ENCODE results near the gene NTM.

NTM gene

DNA sequence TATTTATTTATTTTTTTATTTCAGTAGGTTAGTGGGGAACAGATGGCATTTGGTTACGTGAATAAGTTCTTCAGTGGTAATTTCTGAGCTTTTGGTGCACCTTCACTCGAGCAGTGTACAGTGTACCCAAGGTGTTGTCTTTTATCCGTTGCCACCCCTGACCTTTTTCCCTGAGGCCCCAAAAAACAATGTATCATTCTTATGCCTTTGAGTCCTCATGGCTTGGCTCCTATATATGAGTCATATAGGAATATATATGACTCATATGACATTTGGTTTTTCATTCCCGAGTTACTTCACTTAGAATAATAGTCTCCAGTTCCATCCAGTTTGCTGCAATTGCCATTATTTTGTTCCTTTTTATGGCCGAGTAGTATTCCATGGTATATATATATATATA is 763.9 kb downstream of the NTM start:
- TF ChIP-seq GABPA (IDR thresholded peaks at IDR 0.05; ENCODE audit: low read depth), result no peak
- no peak for TF ChIP-seq POLR2AphosphoS5 (IDR thresholded peaks at IDR 0.05; ENCODE audit: low read depth)
- TF ChIP-seq SPI1 (IDR thresholded peaks at IDR 0.05; ENCODE audit: borderline replicate concordance, low read depth), result no peak
- TF ChIP-seq, protein P1, sequence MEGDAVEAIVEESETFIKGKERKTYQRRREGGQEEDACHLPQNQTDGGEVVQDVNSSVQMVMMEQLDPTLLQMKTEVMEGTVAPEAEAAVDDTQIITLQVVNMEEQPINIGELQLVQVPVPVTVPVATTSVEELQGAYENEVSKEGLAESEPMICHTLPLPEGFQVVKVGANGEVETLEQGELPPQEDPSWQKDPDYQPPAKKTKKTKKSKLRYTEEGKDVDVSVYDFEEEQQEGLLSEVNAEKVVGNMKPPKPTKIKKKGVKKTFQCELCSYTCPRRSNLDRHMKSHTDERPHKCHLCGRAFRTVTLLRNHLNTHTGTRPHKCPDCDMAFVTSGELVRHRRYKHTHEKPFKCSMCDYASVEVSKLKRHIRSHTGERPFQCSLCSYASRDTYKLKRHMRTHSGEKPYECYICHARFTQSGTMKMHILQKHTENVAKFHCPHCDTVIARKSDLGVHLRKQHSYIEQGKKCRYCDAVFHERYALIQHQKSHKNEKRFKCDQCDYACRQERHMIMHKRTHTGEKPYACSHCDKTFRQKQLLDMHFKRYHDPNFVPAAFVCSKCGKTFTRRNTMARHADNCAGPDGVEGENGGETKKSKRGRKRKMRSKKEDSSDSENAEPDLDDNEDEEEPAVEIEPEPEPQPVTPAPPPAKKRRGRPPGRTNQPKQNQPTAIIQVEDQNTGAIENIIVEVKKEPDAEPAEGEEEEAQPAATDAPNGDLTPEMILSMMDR (IDR thresholded peaks at IDR 0.05; ENCODE audit: insufficient read depth, low read length), result no peak
- no peak for TF ChIP-seq REST (IDR thresholded peaks at IDR 0.05; ENCODE audit: insufficient replicate concordance, low read depth)
- Histone ChIP-seq H3K27me3 (ENCODE audit: insufficient read depth, poor library complexity, severe bottlenecking) (no peaks in the 10 kb centered on the region), H3K4me3 (replicated peaks; ENCODE audit: insufficient read depth, low read length) (no peak overlapping the region), H3K27ac (replicated peaks) (no peak overlapping the region)
- no peak for DNase-seq (ENCODE audit: low read depth in 1 of 2, low spot score in 1 of 2)

GRCh38 chr11:132137289-132137980 is 767.0 kb downstream of the NTM start:
- DNase-seq (ENCODE audit: low read depth in 1 of 2, low spot score in 1 of 2), result no peak
- H3K27ac ChIP-seq (replicated peaks), result no peak overlapping the region
- no peaks in the 10 kb centered on the region for H3K27me3 ChIP-seq (ENCODE audit: insufficient read depth, poor library complexity, severe bottlenecking)
- H3K4me3 ChIP-seq (replicated peaks; ENCODE audit: insufficient read depth, low read length), result no peak overlapping the region
- TF ChIP-seq, protein P1 (IDR thresholded peaks at IDR 0.05; ENCODE audit: insufficient read depth, low read length), result no peak
- TF ChIP-seq SPI1 (IDR thresholded peaks at IDR 0.05; ENCODE audit: borderline replicate concordance, low read depth) (no peak), REST (IDR thresholded peaks at IDR 0.05; ENCODE audit: insufficient replicate concordance, low read depth) (no peak), POLR2AphosphoS5 (IDR thresholded peaks at IDR 0.05; ENCODE audit: low read depth) (no peak), GABPA (IDR thresholded peaks at IDR 0.05; ENCODE audit: low read depth) (no peak)

DNA sequence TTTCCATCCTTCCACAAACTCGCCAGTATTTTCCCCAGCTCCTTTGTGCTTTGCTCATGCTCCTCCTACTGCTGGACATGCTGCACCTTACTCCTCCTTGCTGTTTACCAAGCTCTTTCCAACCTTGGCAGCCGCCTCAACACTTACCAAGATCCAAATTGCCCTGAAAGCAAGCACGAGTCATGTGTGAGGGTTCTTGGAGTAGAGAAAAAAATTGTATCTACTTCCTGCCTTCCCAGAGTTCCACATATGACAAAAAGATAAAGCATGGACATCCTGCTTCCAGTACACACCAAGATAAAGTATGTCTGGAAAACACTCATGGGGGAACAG is 767.5 kb downstream of the NTM start:
- no peak overlapping the region for H3K4me3 ChIP-seq (replicated peaks; ENCODE audit: insufficient read depth, low read length)
- H3K27me3 ChIP-seq (ENCODE audit: insufficient read depth, poor library complexity, severe bottlenecking), result no peaks in the 10 kb centered on the region
- H3K27ac ChIP-seq (replicated peaks), result no peak overlapping the region
- TF ChIP-seq REST (IDR thresholded peaks at IDR 0.05; ENCODE audit: insufficient replicate concordance, low read depth) (no peak), GABPA (IDR thresholded peaks at IDR 0.05; ENCODE audit: low read depth) (no peak), POLR2AphosphoS5 (IDR thresholded peaks at IDR 0.05; ENCODE audit: low read depth) (no peak), SPI1 (IDR thresholded peaks at IDR 0.05; ENCODE audit: borderline replicate concordance, low read depth) (no peak)
- TF ChIP-seq, protein P1 (IDR thresholded peaks at IDR 0.05; ENCODE audit: insufficient read depth, low read length), result no peak
- no peak for DNase-seq (ENCODE audit: low read depth in 1 of 2, low spot score in 1 of 2)
